ENCODE results near the gene SESN1.

SESN1 gene

GRCh38 chr6:108993876-108994275 lies 100.8 kb downstream of the SESN1 start:
- TF ChIP-seq, protein P1, sequence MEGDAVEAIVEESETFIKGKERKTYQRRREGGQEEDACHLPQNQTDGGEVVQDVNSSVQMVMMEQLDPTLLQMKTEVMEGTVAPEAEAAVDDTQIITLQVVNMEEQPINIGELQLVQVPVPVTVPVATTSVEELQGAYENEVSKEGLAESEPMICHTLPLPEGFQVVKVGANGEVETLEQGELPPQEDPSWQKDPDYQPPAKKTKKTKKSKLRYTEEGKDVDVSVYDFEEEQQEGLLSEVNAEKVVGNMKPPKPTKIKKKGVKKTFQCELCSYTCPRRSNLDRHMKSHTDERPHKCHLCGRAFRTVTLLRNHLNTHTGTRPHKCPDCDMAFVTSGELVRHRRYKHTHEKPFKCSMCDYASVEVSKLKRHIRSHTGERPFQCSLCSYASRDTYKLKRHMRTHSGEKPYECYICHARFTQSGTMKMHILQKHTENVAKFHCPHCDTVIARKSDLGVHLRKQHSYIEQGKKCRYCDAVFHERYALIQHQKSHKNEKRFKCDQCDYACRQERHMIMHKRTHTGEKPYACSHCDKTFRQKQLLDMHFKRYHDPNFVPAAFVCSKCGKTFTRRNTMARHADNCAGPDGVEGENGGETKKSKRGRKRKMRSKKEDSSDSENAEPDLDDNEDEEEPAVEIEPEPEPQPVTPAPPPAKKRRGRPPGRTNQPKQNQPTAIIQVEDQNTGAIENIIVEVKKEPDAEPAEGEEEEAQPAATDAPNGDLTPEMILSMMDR (conservative IDR thresholded peaks at IDR 0.05; ENCODE audit: low read length): no peak
- DNase-seq (ENCODE audit: low read depth): no peak

GRCh38 chr6:108989700-108990099 lies 104.9 kb downstream of the SESN1 start:
- no peak for DNase-seq (ENCODE audit: low read depth)
- no peak overlapping the region for H3K4me3 ChIP-seq (ENCODE audit: low read length)
- TF ChIP-seq, protein P1 (conservative IDR thresholded peaks at IDR 0.05; ENCODE audit: low read length): no peak

More at GRCh38 chr6:108993876-108994275, 100.8 kb downstream of the SESN1 start:
- H3K4me3 ChIP-seq (ENCODE audit: low read length): no peak overlapping the region

GRCh38 chr6:108988765-108989164 lies 105.9 kb downstream of the SESN1 start:
- no peak for DNase-seq (ENCODE audit: low read depth)
- H3K4me3 ChIP-seq (ENCODE audit: low read length): no peak overlapping the region
- TF ChIP-seq, protein P1 (conservative IDR thresholded peaks at IDR 0.05; ENCODE audit: low read length): no peak

GRCh38 chr6:108988296-108988695 lies 106.3 kb downstream of the SESN1 start:
- no peak overlapping the region for H3K4me3 ChIP-seq (ENCODE audit: low read length)
- DNase-seq (ENCODE audit: low read depth): no peak
- TF ChIP-seq, protein P1 (conservative IDR thresholded peaks at IDR 0.05; ENCODE audit: low read length): no peak

DNA sequence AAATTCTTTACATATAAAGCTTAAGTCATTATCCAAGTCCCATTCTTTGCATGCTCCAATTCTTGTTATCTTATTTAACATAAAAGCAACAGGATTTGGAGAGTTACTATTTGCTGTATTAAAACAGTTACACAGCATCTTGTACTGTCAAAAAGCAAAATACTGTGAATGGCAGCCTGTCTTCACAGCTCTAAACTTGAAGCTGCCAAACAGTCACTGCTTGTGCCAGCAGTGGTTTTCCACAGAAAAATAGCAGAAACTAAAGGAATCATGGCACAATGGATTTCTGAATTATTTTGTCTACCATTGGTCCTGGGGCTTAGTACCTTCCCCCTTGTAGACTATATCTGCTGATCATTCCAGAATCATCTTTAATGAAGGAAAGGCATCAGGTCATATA lies 107.5 kb downstream of the SESN1 start:
- TF ChIP-seq, protein P1 (conservative IDR thresholded peaks at IDR 0.05; ENCODE audit: low read length): no peak
- no peak overlapping the region for H3K4me3 ChIP-seq (ENCODE audit: low read length)
- DNase-seq (ENCODE audit: low read depth): no peak

GRCh38 chr6:108985301-108985700 lies 109.3 kb downstream of the SESN1 start:
- H3K4me3 ChIP-seq (ENCODE audit: low read length): no peak overlapping the region
- TF ChIP-seq, protein P1 (conservative IDR thresholded peaks at IDR 0.05; ENCODE audit: low read length): no peak
- DNase-seq (ENCODE audit: low read depth): no peak

DNA sequence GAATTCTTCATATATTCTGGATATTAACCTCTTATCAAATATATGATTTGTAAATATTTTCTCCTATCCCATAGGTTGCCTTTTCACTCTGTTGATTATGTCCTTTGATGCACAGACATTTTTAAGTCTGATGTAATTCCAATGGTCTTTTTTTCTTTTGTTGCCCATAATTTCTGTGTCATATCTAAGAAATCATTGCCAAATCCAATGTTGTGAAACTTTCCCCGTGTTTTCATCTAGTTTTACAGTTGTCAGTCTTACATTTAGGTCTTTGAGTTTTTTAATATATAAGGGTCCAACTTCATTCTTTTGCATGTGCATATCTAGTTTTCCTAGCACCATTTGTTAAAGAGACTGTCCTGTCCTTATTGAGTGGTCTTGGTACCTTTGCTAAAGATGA lies 111.5 kb downstream of the SESN1 start:
- no peak for DNase-seq (ENCODE audit: low read depth)

More for the DNA sequence above, 111.5 kb downstream of the SESN1 start:
- H3K4me3 ChIP-seq (ENCODE audit: low read length): no peak overlapping the region
- TF ChIP-seq, protein P1 (conservative IDR thresholded peaks at IDR 0.05; ENCODE audit: low read length): no peak
